Keratinocyte (primary cell): ENCODE measurements around the gene BLCAP. TPM values are rescaled to one million over a fixed set of nuclear protein-coding genes. Genes with fewer than 3 reads are reported as not detected.

Experiments
- DNase-seq: peaks from one replicate; pipeline ENCODE4 v3.0.0-alpha.2; 2011; ENCODE audit warnings: low read depth, missing footprints, low spot score
- FAIRE-seq: peaks from 2 replicates; lab custom pipeline; 2011; peaks lifted over from hg19 to GRCh38; lab: Jason Lieb, UNC
- H2AFZ ChIP-seq: 2 replicates; pipeline ENCODE4 v1.6.0; 2012; ENCODE audit warnings: low read length, control low read depth, inconsistent platforms; ENCODE audit not compliant: control insufficient read depth
- H3K27ac ChIP-seq: 2 replicates; pipeline ENCODE4 v1.5.1; 2011; ENCODE audit warnings: low read length; ENCODE audit not compliant: control insufficient read depth, insufficient read depth
- H3K27me3 ChIP-seq: 3 replicates; pipeline ENCODE4 v1.6.0; 2011; ENCODE audit warnings: low read length; ENCODE audit not compliant: control insufficient read depth, insufficient read depth; ENCODE audit errors: extremely low read depth
- H3K36me3 ChIP-seq, 2 experiments: 2 replicates in 1 of 2; 3 replicates in 1 of 2; pipeline ENCODE4 v1.5.1; 2011; ENCODE audit warnings: low read length in 2 of 2, mild to moderate bottlenecking in 1 of 2; ENCODE audit not compliant: control insufficient read depth in 2 of 2, insufficient read depth in 2 of 2; ENCODE audit errors: extremely low read depth in 1 of 2
- H3K4me1 ChIP-seq: 3 replicates; pipeline ENCODE4 v1.5.1; 2011; ENCODE audit warnings: low read length; ENCODE audit not compliant: control insufficient read depth, insufficient read depth; ENCODE audit errors: extremely low read depth
- H3K4me2 ChIP-seq: 3 replicates; pipeline ENCODE4 v1.6.0; 2011; ENCODE audit warnings: low read depth, low read length; ENCODE audit not compliant: control insufficient read depth, insufficient read depth; ENCODE audit errors: extremely low read depth
- H3K4me3 ChIP-seq, 3 experiments: fragments of 200-600 bp in 1 of 3; sonication (generic) in 1 of 3; 2 replicates in 2 of 3; 3 replicates in 1 of 3; pipeline ENCODE4 v1.5.1; 2011 to 2016; ENCODE audit warnings: low read length in 3 of 3, mild to moderate bottlenecking in 3 of 3, control low read depth in 2 of 3, inconsistent platforms in 1 of 3, low read depth in 1 of 3, mixed read lengths in 1 of 3, mixed run types in 1 of 3, moderate library complexity in 1 of 3; ENCODE audit not compliant: control insufficient read depth in 2 of 3, insufficient read depth in 2 of 3; ENCODE audit errors: extremely low read depth in 1 of 3
- H3K79me2 ChIP-seq: 2 replicates; pipeline ENCODE4 v1.6.0; 2012; ENCODE audit warnings: low read length; ENCODE audit not compliant: control insufficient read depth, insufficient read depth
- H3K9ac ChIP-seq: 3 replicates; pipeline ENCODE4 v1.6.0; 2011; ENCODE audit warnings: low read length; ENCODE audit not compliant: control insufficient read depth, insufficient read depth; ENCODE audit errors: extremely low read depth
- H3K9me1 ChIP-seq: 3 replicates; pipeline ENCODE4 v1.6.0; 2011; ENCODE audit warnings: low read length; ENCODE audit not compliant: control insufficient read depth, insufficient read depth; ENCODE audit errors: extremely low read depth
- H3K9me3 ChIP-seq: 2 replicates; pipeline ENCODE4 v1.5.1; 2012; ENCODE audit warnings: low read depth, low read length; ENCODE audit not compliant: control insufficient read depth
- H4K20me1 ChIP-seq: 3 replicates; pipeline ENCODE4 v1.6.0; 2011; ENCODE audit warnings: low read length; ENCODE audit not compliant: control insufficient read depth, insufficient read depth; ENCODE audit errors: extremely low read depth
- EZH2 ChIP-seq: IDR thresholded peaks from one replicate; pipeline ENCODE4 v1.6.1; 2012; ENCODE audit warnings: inconsistent platforms, mild to moderate bottlenecking, low read length, moderate library complexity
- dilution Hi-C: fragments of 300-500 bp; cut with MboI; formaldehyde crosslinking; loops from one replicate; pipeline ENCODE4 v1.7.0; 2020; ENCODE audit warnings: low sequenced_read_pairs; ENCODE audit not compliant: extremely low pct_ligation_motif_present
- polyA plus RNA-seq, 5 experiments: library from polyadenylated mRNA; depleted of rRNA in 3 of 5; stranded (reverse) in 3 of 5; stranded (forward) in 1 of 5; unstranded in 1 of 5; fragments of >200 nt; gene quantifications; 1 replicate in 1 of 5; 2 replicates in 3 of 5; 3 replicates in 1 of 5; pipeline versions ENCODE4 v1.2.1 to v1.2.3, GENCODE V29; 2011 to 2012; ENCODE audit warnings: missing spikeins in 2 of 5, low read depth in 1 of 5, low replicate concordance in 1 of 5
- TF ChIP-seq, protein P1 (sequence below), 3 experiments: IDR thresholded peaks in 1 of 3; conservative IDR thresholded peaks in 1 of 3; optimal IDR thresholded peaks in 1 of 3; 2 replicates in 2 of 3; 3 replicates in 1 of 3; pipeline versions ENCODE3 to v1.5.1; 2011; ENCODE audit warnings: low read length in 3 of 3, mild to moderate bottlenecking in 3 of 3, moderate library complexity in 2 of 3, control low read depth in 1 of 3, inconsistent platforms in 1 of 3; ENCODE audit not compliant: insufficient read depth in 2 of 3; ENCODE audit errors: extremely low read depth in 1 of 3

BLCAP gene
- polyA plus RNA-seq, 1 donor (not counting 4 experiments of a cell fraction or from before 2014, with no cell fraction given), result 209 TPM

DNA sequence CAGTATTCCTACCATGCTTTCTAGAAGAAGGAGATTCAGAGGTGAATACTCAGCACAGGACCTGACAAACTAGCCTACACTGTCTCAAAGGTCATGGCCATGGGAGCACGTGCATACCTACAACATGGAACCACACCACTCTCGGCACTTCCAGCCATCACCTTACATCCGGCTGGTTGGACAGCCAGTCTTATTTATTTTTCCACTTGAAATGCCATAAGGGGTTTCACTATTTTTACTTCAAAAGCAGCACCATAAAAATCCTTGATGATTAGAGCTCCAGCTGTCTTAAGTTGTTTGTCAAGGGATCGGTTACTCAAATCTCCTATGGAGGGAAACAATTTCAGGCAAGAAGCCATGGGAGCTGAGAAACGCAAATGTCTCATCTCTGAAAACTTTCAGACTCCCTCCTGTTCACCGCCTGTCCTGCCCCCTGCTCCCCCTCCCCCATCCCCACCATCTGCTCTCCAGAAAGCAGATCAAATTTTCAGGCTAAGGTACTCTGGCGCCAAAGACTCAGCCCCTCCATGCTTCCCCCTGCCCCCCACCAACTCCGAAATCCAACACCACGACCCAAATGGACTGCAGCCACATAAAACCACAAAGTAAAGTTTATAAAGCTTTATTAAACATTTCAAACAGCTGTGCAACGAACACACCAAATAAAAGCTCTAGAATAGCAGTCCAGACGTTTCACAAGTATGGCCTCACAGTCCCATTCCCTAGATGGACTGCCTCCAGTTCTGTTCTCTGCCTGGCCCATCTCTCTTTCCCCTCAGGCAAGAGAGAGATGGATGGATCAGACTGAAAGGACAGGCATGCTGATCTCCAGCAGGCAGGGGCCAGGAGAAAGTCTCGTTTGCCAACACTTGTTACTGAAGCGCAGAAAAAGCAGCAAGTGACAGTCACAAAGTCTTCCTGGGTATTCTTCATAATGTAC, 10.6 kb downstream of the BLCAP start:
- peaks cover 98% of the 10 kb centered on the region for H3K79me2 ChIP-seq
- no peaks in the 10 kb centered on the region for H3K27me3 ChIP-seq
- peaks cover 12% of the 10 kb centered on the region for H3K4me1 ChIP-seq
- peaks cover 78% of the 10 kb centered on the region for H4K20me1 ChIP-seq
- no peak overlapping the region for H3K9ac ChIP-seq
- no peak overlapping the region for H3K4me3 ChIP-seq
- H3K27ac ChIP-seq, result no peak overlapping the region
- H3K36me3 ChIP-seq, result peaks cover 41 to 69% of the 10 kb centered on the region in 2 experiments
- no peaks in the 10 kb centered on the region for H3K9me3 ChIP-seq
- peaks cover 10% of the 10 kb centered on the region for H3K9me1 ChIP-seq
- dilution Hi-C loops, result no loop called here
- H3K4me2 ChIP-seq, result no peak overlapping the region
- H2AFZ ChIP-seq, result no peak overlapping the region
- DNase-seq, result no peak
- FAIRE-seq, result no peak
- TF ChIP-seq EZH2, result no peak
- TF ChIP-seq, protein P1, sequence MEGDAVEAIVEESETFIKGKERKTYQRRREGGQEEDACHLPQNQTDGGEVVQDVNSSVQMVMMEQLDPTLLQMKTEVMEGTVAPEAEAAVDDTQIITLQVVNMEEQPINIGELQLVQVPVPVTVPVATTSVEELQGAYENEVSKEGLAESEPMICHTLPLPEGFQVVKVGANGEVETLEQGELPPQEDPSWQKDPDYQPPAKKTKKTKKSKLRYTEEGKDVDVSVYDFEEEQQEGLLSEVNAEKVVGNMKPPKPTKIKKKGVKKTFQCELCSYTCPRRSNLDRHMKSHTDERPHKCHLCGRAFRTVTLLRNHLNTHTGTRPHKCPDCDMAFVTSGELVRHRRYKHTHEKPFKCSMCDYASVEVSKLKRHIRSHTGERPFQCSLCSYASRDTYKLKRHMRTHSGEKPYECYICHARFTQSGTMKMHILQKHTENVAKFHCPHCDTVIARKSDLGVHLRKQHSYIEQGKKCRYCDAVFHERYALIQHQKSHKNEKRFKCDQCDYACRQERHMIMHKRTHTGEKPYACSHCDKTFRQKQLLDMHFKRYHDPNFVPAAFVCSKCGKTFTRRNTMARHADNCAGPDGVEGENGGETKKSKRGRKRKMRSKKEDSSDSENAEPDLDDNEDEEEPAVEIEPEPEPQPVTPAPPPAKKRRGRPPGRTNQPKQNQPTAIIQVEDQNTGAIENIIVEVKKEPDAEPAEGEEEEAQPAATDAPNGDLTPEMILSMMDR (optimal IDR thresholded peaks at IDR 0.05 in 1 of 3, IDR thresholded peaks at IDR 0.05 in 1 of 3, conservative IDR thresholded peaks at IDR 0.05 in 1 of 3; ENCODE audit: extremely low read depth in 1 of 3, insufficient read depth in 2 of 3, low read length in 3 of 3), result no peak

DNA sequence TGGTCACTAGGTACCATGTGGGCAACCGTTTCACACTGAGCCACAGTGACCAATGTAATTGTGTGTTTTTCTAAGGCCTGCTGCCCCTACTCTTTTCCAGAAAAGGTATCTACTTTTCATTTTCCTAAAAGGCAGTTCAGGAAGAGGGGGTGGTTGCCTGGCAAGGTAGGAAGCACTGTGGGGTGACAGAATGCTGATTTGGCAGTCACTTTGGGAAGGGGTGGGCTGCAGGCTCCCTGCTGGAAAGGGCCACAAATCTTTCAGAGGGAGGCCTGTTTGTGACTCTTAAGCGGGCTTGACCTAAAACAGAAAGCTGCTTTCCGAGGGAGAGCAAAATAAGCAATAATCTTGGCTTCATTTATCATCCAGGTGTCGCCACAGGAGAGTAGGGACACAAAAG, 11.8 kb downstream of the BLCAP start:
- H3K27me3 ChIP-seq, result no peaks in the 10 kb centered on the region
- H4K20me1 ChIP-seq, result peaks cover 80% of the 10 kb centered on the region
- H3K36me3 ChIP-seq, result peaks cover 47 to 77% of the 10 kb centered on the region in 2 experiments
- dilution Hi-C loops, result no loop called here
- H3K9ac ChIP-seq, result no peak overlapping the region
- H3K9me3 ChIP-seq, result no peaks in the 10 kb centered on the region
- no peak overlapping the region for H3K27ac ChIP-seq
- DNase-seq, result no peak
- H3K4me1 ChIP-seq, result peaks cover 10% of the 10 kb centered on the region
- FAIRE-seq, result no peak
- H2AFZ ChIP-seq, result no peak overlapping the region
- TF ChIP-seq, protein P1 (optimal IDR thresholded peaks at IDR 0.05 in 1 of 3, IDR thresholded peaks at IDR 0.05 in 1 of 3, conservative IDR thresholded peaks at IDR 0.05 in 1 of 3; ENCODE audit: extremely low read depth in 1 of 3, insufficient read depth in 2 of 3, low read length in 3 of 3), result no peak
- TF ChIP-seq EZH2, result no peak
- no peak overlapping the region for H3K4me2 ChIP-seq
- H3K79me2 ChIP-seq, result peaks cover 94% of the 10 kb centered on the region
- peaks cover 10% of the 10 kb centered on the region for H3K9me1 ChIP-seq
- H3K4me3 ChIP-seq, result no peak overlapping the region
